ENCODE results near the gene FOXB2. TPM values are rescaled to one million over a fixed set of nuclear protein-coding genes. Genes with fewer than 3 reads are reported as not detected.

FOXB2 gene
- total RNA-seq, 4 donors from 2014 or later, result not detected

DNA sequence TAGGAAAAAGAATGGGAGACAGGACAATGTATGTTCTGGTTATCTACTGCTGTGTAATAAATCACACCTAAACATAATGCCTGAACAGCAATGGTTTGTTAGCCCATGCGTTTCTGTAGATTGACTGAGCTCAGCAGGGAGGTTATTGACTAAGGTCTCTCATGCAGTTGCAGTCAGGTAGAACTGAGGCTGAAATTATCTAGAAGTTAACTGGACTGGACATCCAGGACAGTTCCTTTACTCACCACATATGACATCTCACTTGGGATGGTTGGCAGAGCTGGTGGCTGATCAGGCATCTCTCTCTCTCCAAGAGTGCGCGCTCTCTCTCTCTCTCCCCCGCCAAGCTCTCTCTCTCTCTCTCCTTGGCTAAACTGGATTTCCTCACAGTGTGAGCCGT, 8.9 kb upstream of the FOXB2 start:
- Histone ChIP-seq H3K9me3 (no peaks in the 10 kb centered on the region), H3K27ac (no peak overlapping the region), H3K4me1 (peaks cover 15 to 17% of the 10 kb centered on the region in 2 donors), H3K4me3 (no peak overlapping the region), H3K36me3 (no peaks in the 10 kb centered on the region), H3K27me3 (peaks cover 64 to 82% (median 67%) of the 10 kb centered on the region in 3 donors)
- in situ Hi-C loops (cut with MboI; ENCODE audit: low sequenced_read_pairs in 4 of 4) (no loop called here), intact Hi-C loops (cut with DNase I; ENCODE audit: low total_unique reads) (loop anchor here (5.0 kb wide), 2 partner anchors 142 to 198 kb away; no protein-coding TSS in a partner anchor)
- TF ChIP-seq CTCF (IDR thresholded peaks at IDR 0.05 in 4 of 5, conservative IDR thresholded peaks at IDR 0.05 in 1 of 5) (no peak), POLR2A (IDR thresholded peaks at IDR 0.05) (no peak)
- no peak for ATAC-seq
- no peak for DNase-seq

GRCh38 chr9:77011973-77012821, 7.3 kb upstream of the FOXB2 start:
- in situ Hi-C loops (cut with MboI; ENCODE audit: low sequenced_read_pairs in 4 of 4) (no loop called here), intact Hi-C loops (cut with DNase I; ENCODE audit: low total_unique reads) (loop anchor here (5.0 kb wide), 2 partner anchors 140 to 200 kb away; no protein-coding TSS in a partner anchor)
- DNase-seq, result peak in 1 of 2 donors; percentile 25
- H3K9me3 ChIP-seq, result no peaks in the 10 kb centered on the region
- H3K36me3 ChIP-seq, result no peaks in the 10 kb centered on the region
- TF ChIP-seq CTCF (IDR thresholded peaks at IDR 0.05 in 4 of 5, conservative IDR thresholded peaks at IDR 0.05 in 1 of 5), result peak; percentile 27 to 79 (median 71)
- no peak for TF ChIP-seq POLR2A (IDR thresholded peaks at IDR 0.05)
- H3K4me1 ChIP-seq, result peaks cover 22 to 24% of the 10 kb centered on the region in 2 donors
- ATAC-seq, result peak; percentile 66 to 73
- peaks cover 80 to 95% (median 84%) of the 10 kb centered on the region in 3 donors for H3K27me3 ChIP-seq
- peak overlapping the region in 3 of 4 donors; percentile 7 to 39 (median 31) for H3K4me3 ChIP-seq
- H3K27ac ChIP-seq, result no peak overlapping the region

DNA sequence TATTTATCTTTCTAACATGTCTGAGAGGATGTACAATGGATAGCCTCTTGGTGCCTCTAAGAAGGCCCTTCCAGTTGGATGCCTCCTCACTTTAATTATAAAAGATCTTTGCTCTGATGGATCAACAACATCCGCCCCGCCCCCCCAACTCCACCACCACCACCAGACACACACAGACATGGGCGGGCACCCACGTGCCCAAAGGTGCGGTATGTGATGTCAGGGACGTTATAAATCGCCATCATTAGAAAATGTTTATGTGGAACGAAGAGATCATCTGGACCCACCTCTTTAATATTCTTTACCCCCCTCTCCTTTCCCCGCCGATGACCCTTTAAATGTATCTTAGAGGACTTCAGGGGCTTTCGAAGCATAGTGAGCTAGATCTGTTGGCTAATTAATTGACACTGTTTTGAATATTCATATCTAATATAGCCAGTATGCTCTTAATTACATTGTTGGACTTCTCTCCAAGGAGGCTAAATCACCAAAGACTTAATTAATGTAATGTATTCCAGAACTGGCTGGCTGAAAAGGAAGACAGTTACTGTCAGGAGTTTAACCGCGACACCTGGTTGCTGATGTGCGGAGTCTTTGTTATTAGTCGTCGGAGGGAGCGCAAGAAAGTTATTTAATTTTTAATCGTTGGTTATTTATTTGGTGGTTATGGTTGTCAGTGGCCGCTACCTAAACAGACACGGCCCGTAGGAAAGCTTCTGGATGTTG, 6.1 kb upstream of the FOXB2 start:
- no peak for TF ChIP-seq POLR2A (IDR thresholded peaks at IDR 0.05)
- TF ChIP-seq CTCF (IDR thresholded peaks at IDR 0.05 in 4 of 5, conservative IDR thresholded peaks at IDR 0.05 in 1 of 5), result no peak
- ATAC-seq, result no peak
- Histone ChIP-seq H3K27ac (no peak overlapping the region), H3K9me3 (no peaks in the 10 kb centered on the region), H3K27me3 (peaks cover 92 to 99% (median 96%) of the 10 kb centered on the region in 3 donors), H3K36me3 (no peaks in the 10 kb centered on the region), H3K4me3 (no peak overlapping the region), H3K4me1 (peaks cover 27 to 28% of the 10 kb centered on the region in 2 donors)
- in situ Hi-C loops (cut with MboI; ENCODE audit: low sequenced_read_pairs in 4 of 4), result no loop called here
- no peak for DNase-seq
- intact Hi-C loops (cut with DNase I; ENCODE audit: low total_unique reads), result loop anchor here (5.0 kb wide), 2 partner anchors 139 to 201 kb away; no protein-coding TSS in a partner anchor

GRCh38 chr9:77013932-77014596, 5.4 kb upstream of the FOXB2 start:
- H3K4me3 ChIP-seq, result no peak overlapping the region
- DNase-seq, result no peak
- peaks cover 93 to 99% (median 99%) of the 10 kb centered on the region in 3 donors for H3K27me3 ChIP-seq
- ATAC-seq, result no peak
- H3K9me3 ChIP-seq, result no peaks in the 10 kb centered on the region
- intact Hi-C loops (cut with DNase I; ENCODE audit: low total_unique reads) (loop anchor here (5.0 kb wide), 2 partner anchors 138 to 202 kb away; no protein-coding TSS in a partner anchor), in situ Hi-C loops (cut with MboI; ENCODE audit: low sequenced_read_pairs in 4 of 4) (no loop called here)
- H3K4me1 ChIP-seq, result peaks cover 34 to 35% of the 10 kb centered on the region in 2 donors
- H3K27ac ChIP-seq, result no peak overlapping the region
- no peaks in the 10 kb centered on the region for H3K36me3 ChIP-seq
- TF ChIP-seq CTCF (IDR thresholded peaks at IDR 0.05 in 4 of 5, conservative IDR thresholded peaks at IDR 0.05 in 1 of 5), result no peak

Data from gastrocnemius medialis (tissue), 4 donors.